NB4 (cell line): Measurements from ENCODE around the gene BPIFB6.

Experiments
- DNase-seq: peaks from one replicate; pipeline ENCODE4 v3.0.0; 2010; ENCODE audit warnings: low read depth
- H3K4me3 ChIP-seq: one replicate; pipeline ENCODE4 v1.5.1; 2011; ENCODE audit warnings: mild to moderate bottlenecking, low read depth, low read length, moderate library complexity
- CTCF ChIP-seq: IDR thresholded peaks from one replicate; pipeline ENCODE4 v1.5.1; 2012; ENCODE audit warnings: low read depth, low read length
- MAX ChIP-seq: IDR thresholded peaks from 2 replicates; pipeline ENCODE4 v1.6.1; 2011; ENCODE audit warnings: low read depth, low read length
- MYC ChIP-seq: IDR thresholded peaks from 2 replicates; pipeline ENCODE4 v1.6.1; 2011; ENCODE audit warnings: low read depth, low read length
- POLR2A ChIP-seq: IDR thresholded peaks from 2 replicates; pipeline ENCODE4 v1.6.1; 2011; ENCODE audit warnings: mild to moderate bottlenecking; ENCODE audit not compliant: insufficient read length; ENCODE audit errors: extremely low read depth

Gene BPIFB6

GRCh38 chr20:33020278-33021161, 10.9 kb upstream of the BPIFB6 start:
- TF ChIP-seq POLR2A (no peak), CTCF (no peak), MYC (no peak)
- no peak overlapping the region for H3K4me3 ChIP-seq
- DNase-seq, result no peak

- H3K4me3 ChIP-seq, result no peak overlapping the region
- TF ChIP-seq MAX (no peak), MYC (no peak), POLR2A (no peak)
- DNase-seq, result no peak
Measured at GRCh38 chr20:33021879-33022278, 9.6 kb upstream of the BPIFB6 start.

- DNase-seq, result no peak
- H3K4me3 ChIP-seq, result no peak overlapping the region
- TF ChIP-seq MAX (no peak), MYC (no peak), CTCF (no peak)
Measured at GRCh38 chr20:33022289-33022688, 9.2 kb upstream of the BPIFB6 start.

GRCh38 chr20:33022694-33023438, 8.6 kb upstream of the BPIFB6 start:
- no peak for TF ChIP-seq MYC
- no peak for TF ChIP-seq MAX
- TF ChIP-seq CTCF, result no peak
- no peak for TF ChIP-seq POLR2A
- no peak overlapping the region for H3K4me3 ChIP-seq
- no peak for DNase-seq

- TF ChIP-seq POLR2A, result no peak
- TF ChIP-seq MYC, result no peak
- no peak for TF ChIP-seq CTCF
- no peak for TF ChIP-seq MAX
- no peak overlapping the region for H3K4me3 ChIP-seq
- DNase-seq, result no peak
Measured at GRCh38 chr20:33023439-33024242, 7.8 kb upstream of the BPIFB6 start.

GRCh38 chr20:33024243-33024560, 7.2 kb upstream of the BPIFB6 start:
- H3K4me3 ChIP-seq, result no peak overlapping the region
- TF ChIP-seq MAX (no peak), POLR2A (no peak), MYC (no peak), CTCF (no peak)
- no peak for DNase-seq
